ENCODE measurements around the gene MUCL1.
A peak's percentile ranks its signal among the peaks of the same experiment; 100 is the strongest.
"Not testable (repeated sequence)": the region's sequence is repeated elsewhere in the genome, so short reads cannot be mapped to it uniquely, and the experiment has no call there.

Gene MUCL1, protein sequence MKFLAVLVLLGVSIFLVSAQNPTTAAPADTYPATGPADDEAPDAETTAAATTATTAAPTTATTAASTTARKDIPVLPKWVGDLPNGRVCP

GRCh38 chr12:54853933-54854538 is at the start of gene MUCL1:
Gene MUCL1, plus strand, starts transcription at chr12:54854516. Its CDS starts 67 bp downstream, at chr12:54854583.
- DNase-seq (ENCODE audit: low read depth in 2 of 3, low spot score in 1 of 3): peak; percentile 54 to 89 (median 62)

- DNase-seq (ENCODE audit: low read depth in 2 of 3, low spot score in 1 of 3): no peak
These were observed 32.6 kb upstream of the MUCL1 start for GRCh38 chr12:54821676-54822075.

GRCh38 chr12:54824402-54824801 is 29.9 kb upstream of the MUCL1 start:
- DNase-seq (ENCODE audit: low read depth in 2 of 3, low spot score in 1 of 3): no peak

DNA sequence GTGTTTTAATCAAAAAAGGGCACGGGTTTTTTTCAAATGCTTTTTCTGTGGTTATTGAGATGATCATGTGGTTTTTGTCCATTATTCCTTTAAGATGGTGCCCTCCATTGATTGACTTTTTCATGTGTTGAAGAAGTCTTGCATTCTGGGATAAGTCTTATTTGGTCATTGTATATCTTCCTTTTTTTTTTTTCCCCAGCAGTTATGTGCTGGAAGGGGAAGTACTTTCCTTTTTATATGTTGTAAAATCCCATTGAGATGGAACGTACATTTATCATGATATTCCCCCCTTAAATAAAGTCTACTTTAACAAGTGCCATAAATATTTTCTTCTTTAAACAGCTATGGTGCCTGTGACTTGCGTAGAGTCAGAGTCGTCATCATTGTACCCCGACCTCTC is 24.8 kb upstream of the MUCL1 start:
- DNase-seq (ENCODE audit: low read depth in 2 of 3, low spot score in 1 of 3): no peak

DNA sequence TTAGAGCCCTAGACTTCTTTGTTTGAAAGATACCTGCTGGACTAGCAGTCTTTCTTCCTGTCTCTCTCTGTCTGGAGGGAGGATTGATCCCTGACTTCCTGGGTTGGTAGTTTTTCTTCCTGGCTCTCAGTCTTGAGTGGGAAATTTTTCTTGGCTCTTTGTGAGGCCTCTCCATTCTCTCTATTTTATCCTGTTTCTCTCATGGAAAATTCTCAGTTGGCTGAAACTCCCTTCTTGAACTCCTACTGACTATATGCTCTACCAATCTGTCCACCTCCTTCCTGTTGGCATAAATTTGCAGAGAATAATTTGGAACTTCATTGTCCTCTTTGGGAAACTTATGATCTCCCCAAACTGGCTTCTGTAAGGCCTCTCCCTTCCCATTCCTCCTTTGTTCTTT is 24.1 kb upstream of the MUCL1 start:
- DNase-seq (ENCODE audit: low read depth in 2 of 3, low spot score in 1 of 3): no peak

DNA sequence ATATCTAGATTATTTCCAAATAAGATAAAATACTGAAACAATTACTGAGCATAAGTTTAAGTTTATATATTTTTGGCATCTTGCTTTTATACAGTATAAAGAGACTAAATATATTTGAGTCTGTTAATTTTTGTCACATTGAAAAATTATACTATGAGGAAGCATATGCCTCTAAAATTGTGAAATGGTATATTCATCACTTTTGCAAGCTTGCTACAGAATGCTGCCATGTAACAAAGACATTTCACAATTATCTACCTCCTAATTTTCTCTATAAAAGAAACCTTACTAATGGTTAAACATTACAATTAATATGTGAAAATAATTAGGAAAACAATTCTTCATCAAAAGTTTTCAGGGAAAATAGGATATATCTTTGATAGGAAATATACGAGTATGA is 22.7 kb upstream of the MUCL1 start:
- DNase-seq (ENCODE audit: low read depth in 2 of 3, low spot score in 1 of 3): no peak

GRCh38 chr12:54840244-54840865 is 14.0 kb upstream of the MUCL1 start:
- no peak for DNase-seq (ENCODE audit: low read depth in 2 of 3, low spot score in 1 of 3)

DNA sequence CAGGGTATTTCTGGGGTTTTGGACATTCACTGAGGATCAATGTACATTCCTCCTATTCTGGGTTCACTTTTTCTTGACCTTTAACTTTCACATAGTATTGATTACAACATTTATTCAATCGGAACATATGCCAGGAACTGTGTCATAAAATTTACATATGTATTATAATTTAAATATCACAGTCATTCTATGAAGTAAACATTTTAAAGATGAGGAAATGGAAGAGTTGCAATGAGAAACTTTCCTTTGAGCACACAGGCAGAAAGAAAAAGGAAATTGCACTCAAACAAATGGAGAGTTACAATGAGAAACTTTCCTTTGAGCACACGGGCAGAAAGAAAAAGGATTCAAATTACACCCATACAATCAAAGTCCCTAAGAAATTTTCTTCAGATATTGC is 3.1 kb downstream of the MUCL1 start:
- DNase-seq (ENCODE audit: low read depth in 2 of 3, low spot score in 1 of 3): no peak

DNA sequence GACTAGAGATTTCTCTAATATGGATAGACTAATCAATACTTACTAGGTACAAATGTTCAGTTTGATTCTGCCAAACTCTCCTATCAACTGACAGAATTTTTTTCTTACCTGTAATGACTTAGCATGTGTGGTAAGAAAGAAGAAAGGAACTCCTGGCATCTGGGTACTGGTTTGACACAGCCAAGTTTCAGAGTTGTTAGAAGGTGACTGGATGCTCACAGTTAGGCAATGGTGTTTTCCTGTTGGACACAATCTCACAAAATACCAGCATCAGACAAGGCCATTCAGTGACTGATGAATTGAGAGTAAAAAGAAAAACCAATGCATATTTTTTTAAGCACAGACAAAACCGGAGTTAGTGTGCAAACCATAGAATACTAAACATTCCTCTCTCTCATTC is 4.2 kb downstream of the MUCL1 start:
- DNase-seq (ENCODE audit: low read depth in 2 of 3, low spot score in 1 of 3): no peak

DNA sequence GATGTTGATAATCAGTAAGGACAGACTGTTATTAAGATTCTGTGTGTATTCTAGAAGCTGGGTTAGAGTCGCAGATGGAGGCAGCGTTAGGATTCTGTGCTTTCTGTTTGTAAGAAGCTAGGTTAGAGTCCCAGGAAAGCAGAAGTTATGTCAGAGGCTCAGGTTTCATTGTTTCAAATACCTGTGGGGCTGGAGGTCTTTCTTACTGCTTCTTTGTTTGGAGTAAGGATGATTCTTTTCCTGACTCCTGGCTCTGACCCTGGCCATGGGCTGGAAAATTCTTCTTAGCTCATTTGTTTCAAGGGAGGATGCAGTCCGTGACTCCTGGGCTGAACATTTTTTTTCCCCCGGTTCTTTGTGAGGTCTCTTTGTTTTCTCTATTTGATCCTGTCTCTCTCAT is 5.2 kb downstream of the MUCL1 start:
- DNase-seq (ENCODE audit: low read depth in 2 of 3, low spot score in 1 of 3): no peak

GRCh38 chr12:54861927-54862326 is 7.6 kb downstream of the MUCL1 start:
- DNase-seq (ENCODE audit: low read depth in 2 of 3, low spot score in 1 of 3): no peak

DNA sequence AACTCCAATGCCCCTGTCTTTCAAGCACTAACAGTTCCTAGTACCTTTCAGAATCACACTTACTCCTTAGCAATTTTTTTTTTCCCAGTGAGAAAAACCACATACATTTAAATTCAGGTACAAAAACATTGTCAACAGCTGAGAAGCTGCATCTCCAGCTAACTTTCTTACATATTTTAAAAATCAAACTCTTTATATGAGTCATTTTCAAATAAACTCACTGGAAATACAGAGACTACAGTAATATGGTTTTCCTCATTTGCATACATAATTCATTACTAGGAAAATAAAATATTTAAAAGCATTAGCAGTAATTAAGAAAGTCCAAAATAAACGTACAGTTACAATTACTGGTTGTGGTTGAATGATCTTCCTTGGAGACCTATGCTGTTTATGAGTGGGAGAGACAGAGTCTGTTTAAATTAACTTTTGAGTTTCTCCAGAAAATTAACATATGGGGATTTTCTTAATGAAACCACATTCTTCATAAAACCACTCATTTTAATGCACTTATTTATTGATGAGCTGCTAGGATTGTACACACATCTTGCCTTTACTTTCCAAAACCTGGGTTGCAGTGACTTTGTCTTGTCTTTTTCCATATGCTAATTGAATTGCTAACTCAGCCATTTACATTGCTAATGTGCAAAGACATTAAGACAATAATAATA is 9.8 kb downstream of the MUCL1 start:
- no peak for DNase-seq (ENCODE audit: low read depth in 2 of 3, low spot score in 1 of 3)

DNA sequence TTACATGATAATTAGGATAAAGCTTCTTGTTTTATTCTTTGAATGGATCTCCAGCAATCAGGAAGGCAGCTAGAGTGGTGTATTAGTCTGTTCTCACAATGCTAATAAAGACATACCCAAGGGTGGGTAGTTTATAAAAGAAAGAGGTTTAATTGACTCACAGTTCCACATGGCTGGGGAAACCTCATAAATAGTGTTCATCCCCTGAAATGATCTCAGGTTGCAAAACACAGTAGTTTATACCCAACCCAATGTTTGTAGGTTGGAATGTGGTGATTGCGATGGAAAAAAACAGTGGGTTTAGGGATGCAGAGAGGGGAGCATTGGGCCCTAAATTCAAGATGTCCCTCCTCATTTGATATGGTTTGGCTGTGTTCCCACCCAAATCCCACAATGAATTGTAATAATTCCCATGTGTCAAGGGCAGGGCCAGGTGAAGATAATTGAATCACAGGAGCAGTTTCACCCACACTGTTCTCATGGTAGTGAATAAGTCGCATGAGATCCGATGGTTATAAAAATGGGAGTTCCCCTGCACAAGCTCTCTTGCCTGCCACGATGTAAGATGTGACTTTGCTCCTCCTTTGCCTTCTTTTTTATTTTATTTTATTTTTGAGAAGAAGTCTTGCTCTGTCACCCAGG is 11.5 kb downstream of the MUCL1 start:
- no peak for DNase-seq (ENCODE audit: low read depth in 2 of 3, low spot score in 1 of 3)

GRCh38 chr12:54868690-54869089 is 14.4 kb downstream of the MUCL1 start:
- no peak for DNase-seq (ENCODE audit: low read depth in 2 of 3, low spot score in 1 of 3)

DNA sequence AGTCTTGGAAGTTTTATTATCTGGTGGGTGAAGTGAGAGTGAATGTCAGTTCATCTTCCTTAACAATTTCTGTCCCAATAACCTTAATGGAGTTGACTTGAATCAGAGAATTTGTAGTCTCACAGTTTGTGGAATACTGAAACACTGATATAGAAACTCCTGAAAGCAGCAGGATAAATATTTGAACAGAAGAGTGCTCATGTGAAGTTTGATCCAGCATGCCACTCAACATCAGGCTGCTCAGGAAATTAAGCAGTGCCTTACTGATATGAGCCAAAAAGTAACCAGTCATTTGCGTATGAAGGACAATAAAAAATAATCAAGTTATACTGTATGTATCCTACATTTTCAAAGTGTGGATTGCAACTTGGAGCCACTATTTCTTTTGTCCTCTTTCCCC is 15.7 kb downstream of the MUCL1 start:
- no peak for DNase-seq (ENCODE audit: low read depth in 2 of 3, low spot score in 1 of 3)

DNA sequence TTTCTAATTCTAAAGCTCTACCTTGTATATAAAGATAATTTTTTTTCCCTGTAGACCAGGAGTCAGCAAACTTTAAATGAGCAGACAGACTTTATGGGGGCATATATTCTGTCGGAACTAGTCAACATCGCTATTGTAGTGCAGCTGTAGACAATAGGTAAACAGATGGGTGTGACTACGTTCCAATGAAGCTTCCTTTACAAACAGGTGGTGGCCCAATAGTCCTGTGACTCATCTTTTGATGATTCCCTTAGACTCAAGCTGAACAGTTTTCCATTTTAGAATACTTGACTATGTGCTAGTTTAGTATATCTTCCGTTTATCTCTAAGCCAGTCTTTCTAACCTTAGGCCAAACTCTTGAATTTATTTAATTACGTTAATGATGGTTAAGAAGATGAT is 16.3 kb downstream of the MUCL1 start:
- DNase-seq (ENCODE audit: low read depth in 2 of 3, low spot score in 1 of 3): no peak

GRCh38 chr12:54879150-54879549 is 24.8 kb downstream of the MUCL1 start:
- no peak for DNase-seq (ENCODE audit: low read depth in 2 of 3, low spot score in 1 of 3)

DNA sequence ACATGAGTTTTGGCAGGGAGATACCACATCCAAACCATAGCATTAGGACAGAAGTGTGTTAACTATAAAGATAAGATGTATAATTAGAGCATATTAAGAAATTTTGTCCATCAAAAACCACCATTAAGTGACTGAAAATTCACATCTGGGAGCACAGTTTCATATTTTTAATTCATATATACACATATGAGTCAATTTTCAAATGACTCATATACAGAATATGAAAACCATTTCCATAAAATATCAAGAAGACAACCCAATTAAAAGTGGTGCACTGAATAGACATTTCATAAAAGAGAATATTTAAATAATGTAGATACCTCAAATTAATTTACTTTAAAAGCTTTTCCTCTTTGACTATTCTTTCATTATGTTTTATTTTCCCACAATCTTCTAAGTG is 25.3 kb downstream of the MUCL1 start:
- DNase-seq (ENCODE audit: low read depth in 2 of 3, low spot score in 1 of 3): no peak

- no peak for DNase-seq (ENCODE audit: low read depth in 2 of 3, low spot score in 1 of 3)
These were observed 27.8 kb downstream of the MUCL1 start for GRCh38 chr12:54882079-54882478.

GRCh38 chr12:54882597-54882996 is 28.3 kb downstream of the MUCL1 start:
- not testable (repeated sequence) for DNase-seq (ENCODE audit: low read depth in 2 of 3, low spot score in 1 of 3)

DNA sequence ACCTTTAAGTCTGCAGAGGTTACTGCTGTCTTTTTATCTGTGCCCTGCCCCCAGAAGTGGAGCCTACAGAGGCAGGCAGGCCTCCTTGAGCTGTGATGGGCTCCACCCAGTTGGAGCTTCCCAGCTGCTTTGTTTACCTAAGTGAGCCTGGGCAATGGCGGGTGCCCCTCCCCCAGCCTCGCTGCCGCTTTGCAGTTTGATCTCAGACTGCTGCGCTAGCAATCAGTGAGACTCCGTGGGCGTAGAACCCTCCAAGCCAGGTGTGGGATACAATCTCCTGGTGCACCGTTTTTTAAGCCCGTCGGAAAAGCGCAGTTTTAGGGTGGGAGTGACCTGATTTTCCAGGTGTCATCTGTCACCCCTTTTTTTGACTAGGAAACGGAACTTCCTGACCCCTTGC is 34.1 kb downstream of the MUCL1 start:
- not testable (repeated sequence) for DNase-seq (ENCODE audit: low read depth in 2 of 3, low spot score in 1 of 3)

GRCh38 chr12:54890339-54890738 is 36.0 kb downstream of the MUCL1 start:
- no peak for DNase-seq (ENCODE audit: low read depth in 2 of 3, low spot score in 1 of 3)
